ENCODE data around the gene PTPN3.

Gene PTPN3

DNA sequence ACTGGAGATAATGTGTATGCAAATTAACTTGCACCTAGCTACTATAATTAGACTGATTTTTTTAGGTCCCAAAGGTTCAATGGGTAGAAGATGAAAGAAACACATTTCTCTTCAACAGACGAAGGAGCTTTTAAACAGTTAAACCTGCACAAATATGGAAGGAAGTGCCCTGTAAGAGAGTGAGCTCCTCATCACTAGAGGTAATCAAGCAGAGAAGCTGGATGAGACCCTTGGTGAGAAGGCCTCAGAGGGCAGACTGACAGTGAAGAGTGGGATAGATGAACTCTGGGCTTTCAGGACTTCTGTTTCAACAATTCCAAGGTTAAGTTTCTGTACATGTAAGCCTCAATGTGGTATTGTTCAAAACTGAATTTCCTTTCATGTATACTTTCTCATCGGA, 23.2 kb downstream of the PTPN3 start:
- no peak for DNase-seq

DNA sequence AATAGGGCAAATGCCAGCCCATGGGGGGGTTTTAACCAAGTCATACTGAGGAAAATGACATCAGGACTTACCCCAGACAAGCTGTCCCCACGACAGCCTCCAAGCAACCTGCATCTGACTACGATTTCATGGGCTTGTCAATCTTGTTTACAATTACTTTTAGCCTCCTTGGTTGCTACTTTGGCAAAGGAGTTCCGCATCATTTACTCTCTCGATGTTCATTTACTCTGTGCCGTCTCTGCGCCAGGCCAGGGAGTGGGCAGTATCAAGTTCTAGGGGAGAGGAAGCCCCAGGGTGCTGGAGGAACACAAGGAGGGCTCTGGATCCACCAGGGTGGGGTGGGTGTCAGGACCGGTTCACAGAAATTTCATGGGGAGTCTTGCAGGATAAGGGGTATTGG, 23.9 kb downstream of the PTPN3 start:
- DNase-seq: no peak

DNA sequence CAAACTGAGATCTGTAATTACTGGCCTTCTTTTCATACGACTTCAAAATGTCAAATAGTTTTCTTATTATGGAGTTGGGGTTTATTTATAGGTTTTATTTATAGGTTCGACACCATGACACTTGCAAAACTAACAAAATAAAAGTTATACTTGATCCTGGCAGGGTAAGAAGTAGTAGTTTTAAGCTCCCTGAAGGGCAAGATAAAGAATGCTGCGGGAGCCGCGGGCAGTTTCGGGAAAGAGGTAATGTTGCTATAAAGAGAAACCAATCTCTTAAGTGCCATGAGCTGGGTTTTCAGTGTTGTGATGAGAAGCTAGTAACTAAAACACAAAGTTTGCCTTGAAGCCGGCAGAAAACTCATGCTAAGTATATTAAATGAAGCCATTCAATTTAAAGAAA, 24.8 kb downstream of the PTPN3 start:
- no peak for DNase-seq

DNA sequence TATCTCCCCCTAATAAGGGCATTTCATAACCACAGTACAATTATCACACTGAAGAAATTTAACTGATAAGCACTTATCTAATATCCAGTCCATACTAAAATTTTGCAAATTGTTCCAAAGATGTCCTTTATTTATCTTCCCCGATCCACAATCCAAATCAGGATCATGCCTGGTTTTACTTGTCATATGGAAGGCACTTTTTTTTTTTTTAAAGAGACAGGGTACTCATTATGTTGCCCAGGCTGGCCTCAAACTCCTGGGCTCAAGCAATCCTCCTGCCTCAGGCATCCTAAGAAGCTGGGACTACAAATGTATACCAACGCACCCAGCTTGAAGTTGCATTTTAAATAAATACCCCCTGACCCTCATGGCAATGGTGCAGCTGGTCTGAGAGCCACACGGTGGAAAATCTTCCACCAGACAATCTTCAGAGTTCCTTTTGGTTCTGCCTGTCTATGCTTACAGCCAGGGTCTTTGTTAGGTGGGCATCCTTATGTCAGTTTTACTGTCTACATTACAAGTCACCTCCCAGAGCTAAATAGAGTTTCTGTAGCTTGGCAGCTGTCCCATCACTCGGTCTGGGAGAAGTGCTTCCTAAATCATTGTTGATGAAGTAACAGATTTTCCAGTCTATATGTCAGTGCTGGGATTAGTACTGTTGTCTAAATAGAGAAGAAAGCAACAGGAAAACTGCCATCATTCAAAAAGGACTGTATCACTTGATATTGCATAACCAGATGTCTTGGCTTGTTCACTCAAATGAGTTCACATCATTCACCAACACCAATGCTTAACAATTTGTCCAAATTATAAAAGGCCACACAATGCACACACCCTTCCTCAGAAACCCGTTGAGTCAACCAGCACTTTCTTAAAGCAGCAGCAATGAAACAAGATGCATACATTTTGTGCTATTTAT, 26.4 kb downstream of the PTPN3 start:
- no peak for DNase-seq

DNA sequence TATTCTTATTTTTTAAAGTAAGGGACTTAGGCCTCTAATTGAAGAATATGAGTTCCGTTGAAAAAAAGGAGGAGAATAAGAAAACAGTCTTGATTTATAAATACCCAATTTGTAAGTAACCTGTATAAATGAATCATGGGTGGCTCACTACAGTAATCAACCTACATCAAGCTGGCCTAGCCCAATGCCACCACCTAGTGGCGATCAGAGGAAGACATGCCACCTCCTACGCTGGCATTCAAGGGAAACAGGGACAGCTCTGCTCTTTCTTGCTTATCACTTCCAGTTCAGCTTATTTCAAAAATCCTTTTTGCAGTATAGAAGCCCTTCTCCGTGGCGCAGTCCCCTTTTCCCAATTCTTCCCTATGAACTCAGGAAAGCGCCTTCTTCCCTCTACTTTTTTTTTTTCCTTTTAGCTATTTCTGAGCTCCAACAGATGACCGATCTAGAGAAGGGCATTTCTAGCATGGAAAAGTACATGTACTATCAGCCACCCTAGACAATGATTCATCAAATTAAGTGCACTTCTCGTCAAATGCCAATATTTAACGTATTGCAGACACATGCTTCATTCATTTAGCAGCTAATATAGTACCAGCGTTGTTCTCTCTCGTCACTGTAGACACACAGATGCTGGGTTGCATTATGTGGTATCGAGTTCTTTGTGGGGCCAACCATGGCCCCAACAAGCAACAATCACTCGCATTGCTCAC, 28.3 kb downstream of the PTPN3 start:
- DNase-seq: peak; percentile 41 to 47

DNA sequence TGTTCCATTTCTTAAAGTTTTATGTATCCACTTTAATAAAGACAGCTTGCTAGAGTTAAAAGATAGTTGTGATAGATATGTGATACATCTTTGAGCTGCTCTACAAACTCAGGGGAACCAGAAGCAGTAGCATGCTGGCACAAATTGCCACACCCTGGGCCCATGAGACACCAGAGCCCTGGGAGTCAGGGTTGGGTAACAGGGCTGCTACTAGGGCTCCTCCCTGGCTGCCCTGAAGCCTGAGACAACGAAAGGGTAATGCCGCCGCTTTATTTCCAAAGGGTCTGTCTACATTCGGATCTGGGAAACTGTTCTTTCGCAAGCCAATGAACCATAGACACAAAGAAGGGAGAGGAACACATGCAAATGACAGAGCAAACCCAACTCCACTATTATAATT, 29.2 kb downstream of the PTPN3 start:
- DNase-seq: no peak

DNA sequence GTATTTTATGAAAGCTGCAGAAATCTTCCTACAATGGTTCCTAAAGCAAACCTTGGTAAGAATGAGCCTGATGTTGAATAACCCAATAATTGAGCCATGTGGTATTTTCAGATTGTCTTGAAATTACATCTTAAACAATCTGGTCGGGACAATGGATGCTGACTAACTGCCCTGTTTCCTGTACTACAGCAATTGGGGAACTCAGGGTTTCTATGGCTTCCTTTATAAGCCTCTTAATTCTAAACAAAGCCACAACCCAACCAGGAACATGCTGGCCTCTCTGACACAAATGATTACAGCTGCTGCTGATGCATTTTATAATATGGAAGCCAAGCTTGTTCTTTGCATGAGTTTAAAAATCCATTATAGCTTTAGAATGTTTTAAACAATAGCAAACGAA, 30.2 kb downstream of the PTPN3 start:
- no peak for DNase-seq

DNA sequence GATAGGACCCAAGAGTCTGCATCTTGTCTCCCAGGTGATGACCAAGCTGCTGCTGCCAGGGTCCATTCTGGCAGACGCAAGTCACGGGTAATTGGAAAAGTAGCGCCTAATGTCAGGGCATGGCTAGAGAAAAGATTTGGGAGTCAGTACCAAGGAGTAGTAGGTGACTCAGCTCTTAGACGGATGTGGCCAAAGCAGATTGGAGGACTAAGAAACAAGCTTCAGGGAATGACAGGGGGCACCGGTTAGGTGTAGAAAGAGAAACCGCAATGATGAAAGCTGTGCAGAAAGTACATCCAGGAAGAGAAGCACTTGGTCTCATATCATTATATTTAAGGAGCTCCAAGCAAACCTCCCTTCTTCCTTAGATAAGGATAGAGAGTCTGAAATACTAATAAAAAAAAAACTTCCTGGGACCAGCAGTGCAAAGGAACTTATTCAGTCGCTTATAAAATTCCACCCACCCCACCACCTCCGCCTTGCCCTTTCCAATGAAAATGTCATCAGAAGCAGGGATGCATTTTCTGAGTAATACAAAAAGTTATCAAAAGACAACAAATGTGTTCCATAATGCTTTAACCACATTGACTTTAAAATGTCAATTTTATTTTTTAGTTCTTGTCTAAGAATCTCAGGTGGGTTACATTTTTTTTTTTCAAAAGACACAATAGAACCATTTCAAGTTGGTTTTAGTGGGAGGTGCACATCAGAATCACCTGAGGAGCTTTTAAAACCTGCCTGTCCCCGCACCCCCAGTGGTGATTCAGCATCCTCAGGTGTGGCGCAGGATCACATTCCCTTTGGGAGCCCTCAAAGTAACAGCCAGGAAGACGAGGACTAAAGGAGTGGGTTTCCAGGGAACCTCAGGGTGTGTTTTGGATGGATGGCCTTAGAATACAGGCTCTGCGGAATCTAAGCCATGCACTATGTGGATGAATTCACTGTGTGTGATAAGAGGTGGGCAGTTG, 31.2 kb downstream of the PTPN3 start:
- no peak for DNase-seq

DNA sequence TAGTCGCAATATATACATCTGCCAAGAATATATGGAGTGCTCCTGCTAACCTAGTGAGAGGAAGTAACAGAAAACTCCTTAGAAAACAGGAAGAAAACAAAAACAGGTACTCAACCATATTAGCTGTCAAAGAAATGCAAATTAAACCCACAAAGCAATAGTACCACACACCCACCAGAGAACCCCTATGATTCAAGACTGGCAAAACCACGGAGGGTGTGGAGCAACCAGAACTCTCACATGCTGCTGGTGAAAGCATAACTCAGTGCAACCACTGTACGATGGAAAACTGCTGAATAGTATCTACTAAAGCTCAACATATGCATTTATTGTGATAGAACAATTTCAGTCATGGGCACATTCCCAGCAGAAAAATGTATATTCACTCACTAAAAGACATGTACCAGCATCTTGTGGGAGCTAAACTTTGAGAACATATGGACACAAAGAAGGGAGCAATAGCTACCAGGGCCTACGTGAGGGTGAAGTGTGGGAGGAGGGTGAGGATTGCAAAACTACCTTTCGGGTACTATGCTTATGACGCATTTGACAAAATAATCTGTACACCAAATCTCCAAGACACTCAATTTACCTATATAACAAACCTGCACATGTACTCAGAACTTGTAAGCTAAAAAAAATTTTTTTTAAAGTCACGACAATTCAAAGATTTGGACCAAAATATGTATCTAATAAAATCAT, 34.0 kb downstream of the PTPN3 start:
- DNase-seq: no peak

DNA sequence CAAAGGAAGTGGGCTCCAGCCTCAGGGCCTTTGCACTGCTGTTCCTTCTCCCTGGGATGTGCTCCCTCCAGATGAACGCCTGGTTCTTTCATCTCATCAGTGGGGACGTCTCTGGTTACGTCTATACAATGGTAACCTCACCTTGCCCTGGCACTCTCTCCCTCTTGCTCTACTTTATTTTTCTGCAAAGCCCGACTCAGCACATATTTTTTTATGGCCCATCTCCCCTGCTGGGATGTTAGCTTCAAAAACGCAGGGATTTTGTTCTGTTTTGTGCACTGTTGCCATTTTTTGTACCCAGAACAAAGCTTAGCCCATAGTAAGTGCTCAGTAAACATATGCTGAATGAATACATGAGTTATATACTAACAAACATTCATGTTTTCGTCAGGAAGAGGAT, 37.5 kb downstream of the PTPN3 start:
- no peak for DNase-seq

DNA sequence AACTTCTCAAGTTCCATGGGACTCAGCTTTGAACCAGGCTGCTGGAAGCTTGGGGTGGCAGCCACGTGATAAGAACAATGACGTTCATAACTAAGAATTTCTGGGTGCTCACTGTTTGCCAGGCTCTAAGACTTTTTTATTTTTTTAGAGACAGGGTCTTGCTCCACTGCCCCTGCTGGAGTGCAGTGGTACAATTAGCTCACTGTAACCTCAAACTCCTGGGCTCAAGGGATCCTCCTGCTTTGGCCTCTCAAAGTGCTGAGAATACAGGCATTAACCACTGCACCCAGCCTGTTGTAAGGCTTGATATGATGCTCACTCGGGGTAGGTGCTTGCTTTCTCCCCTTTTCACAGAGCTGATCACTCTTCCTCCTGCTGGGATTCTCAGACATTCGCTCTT, 38.7 kb downstream of the PTPN3 start:
- no peak for DNase-seq

DNA sequence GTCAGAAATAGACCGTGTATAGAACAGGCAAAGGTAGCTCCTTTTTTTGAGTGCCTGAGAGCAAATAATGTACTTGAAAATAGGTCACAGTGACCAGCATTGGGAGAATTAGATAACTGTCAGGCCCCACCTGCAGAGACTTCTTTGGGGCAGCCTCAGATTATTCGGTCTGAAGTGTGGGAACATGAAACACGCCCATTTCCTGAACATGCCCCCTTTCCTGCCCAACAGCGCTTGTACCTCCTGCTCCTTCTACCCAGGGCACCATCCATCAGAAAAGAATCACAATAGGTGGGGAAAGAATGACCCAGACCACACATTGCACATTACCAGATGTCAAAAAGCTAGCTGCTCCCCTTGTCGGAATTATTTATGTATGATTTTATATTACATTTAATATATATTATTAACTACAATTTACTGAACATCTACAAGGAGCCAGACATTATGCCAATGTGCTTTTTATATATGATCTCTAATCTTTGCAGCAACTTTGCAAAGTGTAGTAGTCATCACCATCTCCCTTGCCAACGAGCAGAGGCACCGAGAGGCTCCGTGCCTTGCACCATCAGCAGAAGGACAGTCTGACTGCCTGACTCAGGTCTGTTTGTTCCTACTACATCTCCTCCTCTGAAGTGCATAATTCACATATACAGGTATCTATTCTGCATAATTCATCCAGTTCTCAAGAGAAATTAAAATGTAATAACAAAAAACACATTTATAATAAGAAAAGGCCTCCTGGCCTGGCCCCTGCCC, 39.5 kb downstream of the PTPN3 start:
- DNase-seq: no peak

DNA sequence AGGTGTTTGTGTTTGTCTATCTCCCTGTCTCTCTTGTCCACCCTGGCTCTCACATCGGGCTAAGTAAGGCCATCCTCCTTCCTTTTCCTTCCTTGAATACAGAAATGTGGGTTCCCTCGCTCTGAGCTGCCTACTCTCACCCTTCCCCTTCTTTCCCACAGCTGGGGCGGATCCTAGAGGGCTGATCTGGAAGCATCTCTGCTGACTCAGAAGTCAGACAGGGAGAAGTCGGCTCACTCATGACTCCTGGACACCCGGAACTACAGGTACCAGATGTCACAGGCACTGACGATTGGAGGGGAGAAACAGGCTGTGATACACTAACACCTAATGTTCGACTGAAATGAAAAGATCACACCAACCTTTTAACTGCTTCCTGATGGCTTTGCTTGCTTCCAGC, 41.3 kb downstream of the PTPN3 start:
- no peak for DNase-seq

DNA sequence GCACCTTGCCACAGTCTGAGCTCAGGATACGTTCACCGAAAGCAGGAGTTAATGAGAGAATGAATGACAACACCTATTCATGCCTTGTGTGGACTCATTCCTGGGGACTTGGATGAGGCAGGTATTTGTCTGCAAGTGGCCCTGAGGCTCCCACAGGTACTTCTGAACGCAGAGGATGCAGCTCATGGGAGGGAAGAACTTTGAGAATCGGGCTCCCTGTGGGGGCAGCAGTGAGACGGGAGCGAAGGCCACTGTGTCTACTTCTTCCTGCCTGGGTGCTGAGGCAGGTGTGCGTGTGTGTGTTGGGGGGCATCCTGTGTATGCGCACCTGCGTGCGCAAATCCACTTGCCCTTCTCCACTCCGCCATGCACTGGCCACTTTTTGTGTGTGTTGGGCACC, 42.2 kb downstream of the PTPN3 start:
- DNase-seq: no peak

DNA sequence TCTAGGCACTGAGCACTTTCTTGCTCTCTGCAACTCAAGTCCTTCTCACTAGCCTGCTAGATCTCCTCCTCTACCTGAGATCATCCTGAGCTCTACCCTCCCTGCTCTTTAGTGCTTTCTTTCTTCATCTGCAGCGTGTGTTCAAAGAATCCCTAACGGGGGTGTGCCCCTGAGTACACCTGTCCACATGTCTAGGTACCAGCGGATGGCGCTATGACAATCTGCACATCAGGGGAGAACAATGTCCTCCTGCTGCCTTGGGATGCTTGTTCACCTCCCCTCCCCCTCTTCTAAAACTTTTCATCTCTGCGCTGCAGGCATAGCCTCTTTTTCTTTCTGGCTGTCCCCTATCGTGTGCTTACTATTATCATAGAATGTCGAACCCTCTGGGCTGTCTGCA, 42.7 kb downstream of the PTPN3 start:
- DNase-seq: no peak

DNA sequence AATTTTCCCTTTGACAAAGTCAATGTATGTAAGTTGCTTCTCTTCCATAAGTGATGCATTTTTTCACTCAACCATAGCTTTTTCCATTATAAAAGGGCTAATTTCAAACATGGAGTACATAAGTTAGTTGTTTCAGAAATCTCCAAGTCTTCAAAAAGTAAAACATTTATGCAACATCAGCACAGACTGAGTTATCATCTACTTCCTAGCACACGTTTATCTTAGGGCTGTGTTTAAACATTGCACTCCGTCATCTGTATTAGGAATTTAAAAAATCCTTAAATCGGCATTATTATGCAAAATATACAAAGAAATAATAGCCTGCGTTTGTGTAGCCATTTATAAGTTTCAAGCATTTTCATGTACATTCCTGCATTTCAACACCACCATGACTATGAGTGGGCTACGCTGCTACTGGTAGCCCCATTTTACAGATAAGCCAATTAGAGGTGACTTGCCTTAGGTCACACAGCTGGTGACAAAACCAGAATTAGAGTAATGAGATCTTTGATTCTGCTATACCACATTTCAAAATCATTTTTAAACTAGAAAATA, 43.4 kb downstream of the PTPN3 start:
- DNase-seq: no peak

DNA sequence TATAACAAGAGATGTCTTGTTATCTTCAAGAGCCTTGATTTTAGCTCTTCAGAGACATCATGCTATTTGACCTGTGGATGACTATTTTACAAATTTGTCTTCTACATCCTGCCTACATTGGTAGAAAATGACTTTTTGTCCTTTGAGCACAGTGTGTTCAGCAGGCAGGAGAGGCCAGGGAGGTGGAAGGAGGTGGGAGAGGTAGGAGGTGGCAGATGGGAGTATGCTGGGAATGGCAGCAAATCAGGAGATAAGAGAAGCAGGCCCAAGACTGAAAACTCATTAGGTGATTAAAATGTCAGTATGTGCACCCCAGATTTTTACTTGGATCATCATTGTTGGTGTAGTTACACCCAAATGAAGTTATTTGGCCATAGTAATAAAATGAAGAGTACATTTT, 44.1 kb downstream of the PTPN3 start:
- DNase-seq: no peak

DNA sequence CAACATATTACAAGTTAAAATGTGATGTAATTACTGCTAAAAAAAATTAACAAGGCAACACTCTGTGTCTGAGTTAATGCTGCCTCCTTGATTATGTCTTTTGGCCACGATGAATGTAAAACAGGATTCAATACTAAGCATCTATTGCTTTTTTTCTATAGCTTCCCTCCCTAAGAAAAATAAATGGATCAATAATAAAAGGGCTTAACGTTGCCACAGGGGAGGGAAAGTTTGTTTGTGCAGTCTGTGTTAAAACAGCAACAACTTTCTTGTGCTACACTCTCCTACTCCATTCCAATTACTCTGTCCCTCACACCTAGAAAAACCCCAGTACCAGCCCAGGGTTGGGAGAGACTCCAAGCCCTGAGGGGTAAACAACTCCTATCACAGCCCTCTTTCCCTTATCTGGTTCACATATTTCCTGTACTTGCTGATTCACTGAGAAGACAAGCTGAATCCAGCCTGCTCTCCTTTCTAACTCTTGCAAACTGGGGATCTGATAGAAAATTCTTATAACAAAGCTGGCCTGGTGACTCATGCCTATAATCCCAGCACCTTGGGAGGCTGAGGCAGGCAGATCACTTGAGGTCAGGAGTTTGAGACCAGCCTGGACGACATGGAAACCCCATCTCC, 44.8 kb downstream of the PTPN3 start:
- no peak for DNase-seq

DNA sequence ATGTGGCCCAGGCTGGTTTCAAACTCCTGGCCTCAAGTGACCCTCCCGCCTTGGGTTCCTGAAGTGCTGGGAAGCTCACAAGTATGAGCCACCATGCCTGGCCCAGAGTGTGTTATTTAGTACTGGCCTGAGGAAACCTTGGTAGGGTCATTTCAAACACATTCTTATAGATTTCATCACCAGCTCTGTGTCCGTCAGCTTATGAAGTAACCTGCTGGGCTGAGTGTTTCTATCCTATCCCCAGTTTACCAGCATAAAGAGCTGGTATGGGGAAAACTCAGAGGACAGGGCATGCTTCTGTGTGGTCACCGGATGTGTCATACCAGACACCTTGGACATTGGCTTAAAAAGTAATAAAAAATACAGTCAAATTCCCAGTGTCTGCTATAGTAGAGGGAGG, 45.3 kb downstream of the PTPN3 start:
- DNase-seq: no peak

DNA sequence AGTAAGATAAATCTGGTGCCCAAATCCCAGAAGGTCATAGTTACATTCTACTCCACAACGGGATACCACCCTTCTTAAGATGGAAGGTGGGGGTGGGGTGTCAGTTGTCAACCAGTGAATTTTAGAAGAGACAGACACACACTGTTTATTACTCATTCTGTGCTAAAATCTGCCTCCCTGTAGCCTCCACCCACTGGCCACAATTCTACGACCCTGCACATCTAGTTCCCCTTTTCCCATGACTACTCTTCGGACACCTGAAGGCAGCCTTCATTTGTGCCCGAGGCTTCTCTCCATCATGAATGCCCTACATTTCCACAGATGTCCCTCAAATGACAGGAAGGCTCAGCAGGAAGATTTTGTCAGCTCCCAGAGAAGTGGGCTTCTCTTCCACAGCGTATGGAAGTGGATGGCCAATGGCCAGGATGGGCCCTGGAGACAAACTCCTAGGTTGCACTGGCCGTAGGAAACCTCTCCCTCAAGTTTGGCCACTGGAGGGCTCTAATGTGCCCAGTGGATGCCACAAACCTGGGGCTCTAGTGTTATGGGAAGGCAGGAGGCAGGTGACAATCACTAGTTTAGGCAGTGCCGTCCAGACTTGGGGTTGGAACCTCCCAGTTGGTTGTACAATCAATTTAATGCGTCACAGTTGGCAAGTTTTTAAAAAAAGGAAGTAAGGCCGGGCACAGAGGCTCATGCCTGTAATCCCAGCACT, 46.6 kb downstream of the PTPN3 start:
- no peak for DNase-seq

Measured in CD4-positive, alpha-beta T cell treated with Interleukin-1 beta for 1 hour (primary cell).